ACHN (cell line): ENCODE data around the gene LYSMD4.
A peak's percentile ranks its signal among the peaks of the same experiment; 100 is the strongest.

ENCODE experiments used
- DNase-seq: peaks from one replicate; pipeline ENCODE4 v3.0.0-alpha.2; 2015
- in situ Hi-C: cut with HindIII; loops from 2 replicates; pipeline ENCODE4 v1.10.0; 2017; ENCODE audit warnings: low sequenced_read_pairs, low pct_ligation_motif_present, low pct_unique_long_range_greater_than_20kb

The LYSMD4 gene

GRCh38 chr15:99732751-99733267 lies 428 bp downstream of the LYSMD4 start:
- in situ Hi-C loops = no loop called here
- DNase-seq = no peak

- no peak for DNase-seq
- in situ Hi-C loops = no loop called here
Observed at GRCh38 chr15:99732124-99732750, 1.0 kb downstream of the LYSMD4 start.

- in situ Hi-C loops = no loop called here
Observed at GRCh38 chr15:99731336-99732123, 1.7 kb downstream of the LYSMD4 start.

GRCh38 chr15:99729920-99730319 lies 3.3 kb downstream of the LYSMD4 start:
- in situ Hi-C loops = no loop called here
- DNase-seq = peak; percentile 45

More at GRCh38 chr15:99731336-99732123, 1.7 kb downstream of the LYSMD4 start:
- no peak for DNase-seq

- in situ Hi-C loops = no loop called here
- DNase-seq = no peak
Observed at GRCh38 chr15:99729327-99729726, 3.9 kb downstream of the LYSMD4 start.

- in situ Hi-C loops = no loop called here
- no peak for DNase-seq
Observed at GRCh38 chr15:99728916-99729315, 4.3 kb downstream of the LYSMD4 start.

- in situ Hi-C loops = no loop called here
- no peak for DNase-seq
Observed at GRCh38 chr15:99727733-99728132, 5.5 kb downstream of the LYSMD4 start.

- in situ Hi-C loops = no loop called here
- DNase-seq = no peak
Observed at GRCh38 chr15:99727330-99727729, 5.9 kb downstream of the LYSMD4 start.

- in situ Hi-C loops = no loop called here
- DNase-seq = no peak
Observed at GRCh38 chr15:99726333-99726732, 6.9 kb downstream of the LYSMD4 start.

- DNase-seq = no peak
- in situ Hi-C loops = no loop called here
Observed at GRCh38 chr15:99722406-99722805, 10.8 kb downstream of the LYSMD4 start.

- DNase-seq = no peak
- in situ Hi-C loops = no loop called here
Observed at GRCh38 chr15:99721896-99722295, 11.3 kb downstream of the LYSMD4 start.

- no peak for DNase-seq
- in situ Hi-C loops = no loop called here
Observed at GRCh38 chr15:99721104-99721778, 12.0 kb downstream of the LYSMD4 start.

- no peak for DNase-seq
- in situ Hi-C loops = no loop called here
Observed at GRCh38 chr15:99720533-99720932, 12.7 kb downstream of the LYSMD4 start.

GRCh38 chr15:99719096-99719541 lies 14.1 kb downstream of the LYSMD4 start:
- DNase-seq = no peak
- in situ Hi-C loops = no loop called here

- DNase-seq = no peak
- in situ Hi-C loops = no loop called here
Observed at GRCh38 chr15:99718421-99718820, 14.8 kb downstream of the LYSMD4 start.

GRCh38 chr15:99717161-99718009 lies 15.9 kb downstream of the LYSMD4 start:
- no peak for DNase-seq
- in situ Hi-C loops = no loop called here

- in situ Hi-C loops = no loop called here
- no peak for DNase-seq
Observed at GRCh38 chr15:99716540-99717095, 16.6 kb downstream of the LYSMD4 start.

GRCh38 chr15:99712415-99712814 lies 20.8 kb downstream of the LYSMD4 start:
- DNase-seq = no peak
- in situ Hi-C loops = no loop called here
